ENCODE measurements around the gene DMXL2.

- TF ChIP-seq, protein P1, sequence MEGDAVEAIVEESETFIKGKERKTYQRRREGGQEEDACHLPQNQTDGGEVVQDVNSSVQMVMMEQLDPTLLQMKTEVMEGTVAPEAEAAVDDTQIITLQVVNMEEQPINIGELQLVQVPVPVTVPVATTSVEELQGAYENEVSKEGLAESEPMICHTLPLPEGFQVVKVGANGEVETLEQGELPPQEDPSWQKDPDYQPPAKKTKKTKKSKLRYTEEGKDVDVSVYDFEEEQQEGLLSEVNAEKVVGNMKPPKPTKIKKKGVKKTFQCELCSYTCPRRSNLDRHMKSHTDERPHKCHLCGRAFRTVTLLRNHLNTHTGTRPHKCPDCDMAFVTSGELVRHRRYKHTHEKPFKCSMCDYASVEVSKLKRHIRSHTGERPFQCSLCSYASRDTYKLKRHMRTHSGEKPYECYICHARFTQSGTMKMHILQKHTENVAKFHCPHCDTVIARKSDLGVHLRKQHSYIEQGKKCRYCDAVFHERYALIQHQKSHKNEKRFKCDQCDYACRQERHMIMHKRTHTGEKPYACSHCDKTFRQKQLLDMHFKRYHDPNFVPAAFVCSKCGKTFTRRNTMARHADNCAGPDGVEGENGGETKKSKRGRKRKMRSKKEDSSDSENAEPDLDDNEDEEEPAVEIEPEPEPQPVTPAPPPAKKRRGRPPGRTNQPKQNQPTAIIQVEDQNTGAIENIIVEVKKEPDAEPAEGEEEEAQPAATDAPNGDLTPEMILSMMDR (conservative IDR thresholded peaks at IDR 0.05; ENCODE audit: low read depth in 2 of 2): no peak
- TF ChIP-seq REST (IDR thresholded peaks at IDR 0.05; ENCODE audit: unreplicated experiment): no peak
- TF ChIP-seq EZH2 (IDR thresholded peaks at IDR 0.05; ENCODE audit: low read depth, unreplicated experiment): no peak
- TF ChIP-seq POLR2AphosphoS5 (IDR thresholded peaks at IDR 0.05; ENCODE audit: low read depth): no peak
- TF ChIP-seq EZH2phosphoT487 (IDR thresholded peaks at IDR 0.05; ENCODE audit: unreplicated experiment): no peak
Observed at GRCh38 chr15:51533672-51534398, 88.7 kb downstream of the DMXL2 start.
